Fibroblast of lung (primary cell): ENCODE measurements around the gene SGCA. TPM values are rescaled to one million over a fixed set of nuclear protein-coding genes. Genes with fewer than 3 reads are reported as not detected.

Experiments
- DNase-seq, 2 donors: peaks; one replicate each; pipeline versions ENCODE4 v3.0.0 to v3.0.0-alpha.2; 2010; ENCODE audit warnings: low read depth in 2 of 2
- H2AFZ ChIP-seq: 2 replicates; pipeline ENCODE4 v1.5.1; 2012; ENCODE audit warnings: low read length, control low read depth, inconsistent platforms
- H3K27ac ChIP-seq: 2 replicates; pipeline ENCODE4 v1.5.1; 2011; ENCODE audit warnings: low read length, control low read depth; ENCODE audit not compliant: insufficient read depth
- H3K27me3 ChIP-seq: 2 replicates; pipeline ENCODE4 v1.5.1; 2011; ENCODE audit warnings: mild to moderate bottlenecking, low read length; ENCODE audit not compliant: control insufficient read depth, insufficient read depth
- H3K36me3 ChIP-seq: 2 replicates; pipeline ENCODE4 v1.5.1; 2011; ENCODE audit warnings: low read length; ENCODE audit not compliant: control insufficient read depth, insufficient read depth
- H3K4me1 ChIP-seq: 2 replicates; pipeline ENCODE4 v1.5.1; 2011; ENCODE audit warnings: low read length; ENCODE audit not compliant: control insufficient read depth, insufficient read depth; ENCODE audit errors: extremely low read depth
- H3K4me2 ChIP-seq: 2 replicates; pipeline ENCODE4 v1.5.1; 2011; ENCODE audit warnings: low read length, control low read depth; ENCODE audit not compliant: insufficient read depth; ENCODE audit errors: extremely low read depth
- H3K4me3 ChIP-seq, 4 experiments: fragments of 200-600 bp in 1 of 4; sonication (generic) in 1 of 4; replicated peaks in 1 of 4; 2 replicates each; pipeline ENCODE4 v1.5.1; 2011 to 2016; ENCODE audit warnings: low read length in 4 of 4, low read depth in 3 of 4, mild to moderate bottlenecking in 3 of 4, control low read depth in 2 of 4, inconsistent platforms in 1 of 4, mixed read lengths in 1 of 4; ENCODE audit not compliant: insufficient read depth in 1 of 4; ENCODE audit errors: control extremely low read depth in 1 of 4
- H3K79me2 ChIP-seq: 2 replicates; pipeline ENCODE4 v1.5.1; 2012; ENCODE audit warnings: mild to moderate bottlenecking, low read length, inconsistent platforms; ENCODE audit not compliant: control insufficient read depth, insufficient read depth
- H3K9ac ChIP-seq: 2 replicates; pipeline ENCODE4 v1.5.1; 2011; ENCODE audit warnings: mild to moderate bottlenecking, low read length, control low read depth; ENCODE audit not compliant: insufficient read depth
- H3K9me3 ChIP-seq: 2 replicates; pipeline ENCODE4 v1.5.1; 2012; ENCODE audit warnings: low read depth, low read length; ENCODE audit not compliant: control insufficient read depth, insufficient read depth
- H4K20me1 ChIP-seq: 2 replicates; pipeline ENCODE4 v1.5.1; 2011; ENCODE audit warnings: low read length; ENCODE audit not compliant: control insufficient read depth, insufficient read depth; ENCODE audit errors: extremely low read depth
- CTCF ChIP-seq, 2 donors: IDR thresholded peaks in 1 of 2; conservative IDR thresholded peaks in 1 of 2; 1 replicate in 1 of 2; 2 replicates in 1 of 2; pipeline ENCODE4 v1.5.1; 2011 to 2012; ENCODE audit warnings: low read length in 2 of 2, control low read depth in 1 of 2, inconsistent platforms in 1 of 2, low read depth in 1 of 2, mild to moderate bottlenecking in 1 of 2
- EZH2 ChIP-seq: IDR thresholded peaks from 2 replicates; pipeline ENCODE4 v1.5.1; 2012; ENCODE audit warnings: low read length, control low read depth, mild to moderate bottlenecking; ENCODE audit errors: missing control alignments
- polyA plus RNA-seq, 2 donors: library from polyadenylated mRNA; depleted of rRNA in 1 of 2; stranded (reverse) in 1 of 2; unstranded in 1 of 2; fragments of >200 nt; gene quantifications; 2 replicates each; pipeline ENCODE4 v1.2.1, GENCODE V29; 2011 to 2012; ENCODE audit warnings: missing spikeins in 1 of 2
- total RNA-seq: library from RNA; depleted of rRNA; stranded (reverse); fragments of >200 nt; gene quantifications from 2 replicates; pipeline ENCODE4 v1.2.1, GENCODE V29; 2014

SGCA gene
- total and polyA plus RNA-seq, 2 donors (not counting 1 experiment from before 2014, with no cell fraction given): 1.6 to 4.3 TPM

- Histone ChIP-seq H3K4me1 (peaks cover 12% of the 10 kb centered on the region), H4K20me1 (no peaks in the 10 kb centered on the region), H2AFZ (peak overlapping the region; percentile 49), H3K27me3 (no peaks in the 10 kb centered on the region), H3K27ac (peak overlapping the region; percentile 61), H3K4me3 (peak overlapping the region in 1 of 4 experiments; percentile 15), H3K9ac (peak overlapping the region; percentile 27), H3K9me3 (no peaks in the 10 kb centered on the region), H3K36me3 (no peaks in the 10 kb centered on the region), H3K4me2 (no peak overlapping the region), H3K79me2 (peaks cover 5% of the 10 kb centered on the region)
- DNase-seq: peak in 1 of 2 donors; percentile 77
- TF ChIP-seq EZH2 (no peak), CTCF (conservative IDR thresholded peaks at IDR 0.05 in 1 of 2, IDR thresholded peaks at IDR 0.05 in 1 of 2; ENCODE audit: low read depth in 1 of 2, low read length in 2 of 2) (no peak)
Measured at GRCh38 chr17:50155115-50155819, 10.5 kb upstream of the SGCA start.

GRCh38 chr17:50157891-50158290 lies 7.9 kb upstream of the SGCA start:
- H4K20me1 ChIP-seq: no peaks in the 10 kb centered on the region
- DNase-seq: no peak
- peaks cover 8% of the 10 kb centered on the region for H3K4me1 ChIP-seq
- no peaks in the 10 kb centered on the region for H3K79me2 ChIP-seq
- no peak overlapping the region for H2AFZ ChIP-seq
- H3K4me3 ChIP-seq: no peak overlapping the region
- H3K9me3 ChIP-seq: no peaks in the 10 kb centered on the region
- H3K27me3 ChIP-seq: no peaks in the 10 kb centered on the region
- no peak overlapping the region for H3K9ac ChIP-seq
- no peak overlapping the region for H3K4me2 ChIP-seq
- no peak for TF ChIP-seq EZH2
- H3K27ac ChIP-seq: no peak overlapping the region
- H3K36me3 ChIP-seq: no peaks in the 10 kb centered on the region

GRCh38 chr17:50161023-50161910 lies 4.5 kb upstream of the SGCA start:
- peak overlapping the region; percentile 55 to 77 (median 68) for H3K4me3 ChIP-seq
- H3K4me1 ChIP-seq: peaks cover 2% of the 10 kb centered on the region
- H3K9ac ChIP-seq: peak overlapping the region; percentile 48
- peak overlapping the region; percentile 91 for H3K4me2 ChIP-seq
- DNase-seq: peak; percentile 82 to 87
- H4K20me1 ChIP-seq: no peaks in the 10 kb centered on the region
- TF ChIP-seq EZH2: no peak
- peak; percentile 69 to 80 for TF ChIP-seq CTCF (conservative IDR thresholded peaks at IDR 0.05 in 1 of 2, IDR thresholded peaks at IDR 0.05 in 1 of 2; ENCODE audit: low read depth in 1 of 2, low read length in 2 of 2)
- H2AFZ ChIP-seq: peak overlapping the region; percentile 79
- no peaks in the 10 kb centered on the region for H3K27me3 ChIP-seq
- H3K9me3 ChIP-seq: no peaks in the 10 kb centered on the region
- H3K79me2 ChIP-seq: no peaks in the 10 kb centered on the region
- H3K36me3 ChIP-seq: no peaks in the 10 kb centered on the region
- peak overlapping the region; percentile 71 for H3K27ac ChIP-seq
